ENCODE measurements around the gene ANKRD40CL.
A peak's percentile ranks its signal among the peaks of the same experiment; 100 is the strongest.

ANKRD40CL gene

GRCh38 chr17:50787106-50787505 is 19.8 kb upstream of the ANKRD40CL start:
- no peak for DNase-seq (ENCODE audit: low read depth, low spot score)

GRCh38 chr17:50785946-50786570 is 18.7 kb upstream of the ANKRD40CL start:
- no peak for DNase-seq (ENCODE audit: low read depth, low spot score)

- DNase-seq (ENCODE audit: low read depth, low spot score): no peak
Observed at GRCh38 chr17:50785126-50785525, 17.8 kb upstream of the ANKRD40CL start.

GRCh38 chr17:50783905-50784304 is 16.6 kb upstream of the ANKRD40CL start:
- no peak for DNase-seq (ENCODE audit: low read depth, low spot score)

GRCh38 chr17:50783193-50783660 is 15.9 kb upstream of the ANKRD40CL start:
- DNase-seq (ENCODE audit: low read depth, low spot score): peak; percentile 57

GRCh38 chr17:50781167-50781566 is 13.8 kb upstream of the ANKRD40CL start:
- DNase-seq (ENCODE audit: low read depth, low spot score): no peak

GRCh38 chr17:50779747-50780353 is 12.5 kb upstream of the ANKRD40CL start:
- no peak for DNase-seq (ENCODE audit: low read depth, low spot score)

- no peak for DNase-seq (ENCODE audit: low read depth, low spot score)
Observed at GRCh38 chr17:50778988-50779387, 11.7 kb upstream of the ANKRD40CL start.

GRCh38 chr17:50778471-50778870 is 11.2 kb upstream of the ANKRD40CL start:
- DNase-seq (ENCODE audit: low read depth, low spot score): no peak

GRCh38 chr17:50775926-50776325 is 8.6 kb upstream of the ANKRD40CL start:
- no peak for DNase-seq (ENCODE audit: low read depth, low spot score)

GRCh38 chr17:50774225-50774803 is 7.0 kb upstream of the ANKRD40CL start:
- DNase-seq (ENCODE audit: low read depth, low spot score): no peak

GRCh38 chr17:50771991-50772785 is 4.9 kb upstream of the ANKRD40CL start:
- no peak for DNase-seq (ENCODE audit: low read depth, low spot score)

- DNase-seq (ENCODE audit: low read depth, low spot score): no peak
Observed at GRCh38 chr17:50770346-50770745, 3.0 kb upstream of the ANKRD40CL start.

- DNase-seq (ENCODE audit: low read depth, low spot score): no peak
Observed at GRCh38 chr17:50769884-50770283, 2.6 kb upstream of the ANKRD40CL start.

GRCh38 chr17:50768346-50768761 is 1.0 kb upstream of the ANKRD40CL start:
- no peak for DNase-seq (ENCODE audit: low read depth, low spot score)

GRCh38 chr17:50767030-50767429 is 288 bp downstream of the ANKRD40CL start:
- no peak for DNase-seq (ENCODE audit: low read depth, low spot score)

- no peak for DNase-seq (ENCODE audit: low read depth, low spot score)
Observed at GRCh38 chr17:50766222-50767023, 895 bp downstream of the ANKRD40CL start.

GRCh38 chr17:50765454-50766221 is 1.7 kb downstream of the ANKRD40CL start:
- DNase-seq (ENCODE audit: low read depth, low spot score): no peak

- no peak for DNase-seq (ENCODE audit: low read depth, low spot score)
Observed at GRCh38 chr17:50764734-50765149, 2.6 kb downstream of the ANKRD40CL start.

GRCh38 chr17:50763716-50764475 is 3.4 kb downstream of the ANKRD40CL start:
- no peak for DNase-seq (ENCODE audit: low read depth, low spot score)

All from activated naive CD8-positive, alpha-beta T cell treated with anti-CD3 and anti-CD28 coated beads, Interleukin-2, amount 50 U/mL, for 16 hours (primary cell).